ENCODE measurements around the gene PPP2CA.

DNA sequence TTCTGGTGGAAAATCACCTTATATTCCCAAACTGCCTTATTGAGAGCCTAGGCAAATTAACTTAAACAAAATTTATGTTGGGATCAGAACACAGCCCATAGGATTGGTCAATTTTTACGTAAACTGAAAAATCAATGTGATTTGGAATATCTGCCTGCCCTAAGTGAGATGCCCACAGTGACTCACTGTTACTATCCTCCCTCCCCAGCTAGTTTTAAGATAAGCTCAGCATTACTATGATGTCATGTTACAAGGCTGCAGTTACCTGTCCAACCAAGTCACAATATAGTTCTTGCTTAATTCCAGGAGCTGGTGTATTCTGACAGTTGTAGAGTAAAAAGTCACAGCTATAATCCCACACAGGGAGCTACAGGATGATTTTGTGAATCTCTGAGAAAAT, 72.2 kb downstream of the PPP2CA start:
- TF ChIP-seq, protein P1, sequence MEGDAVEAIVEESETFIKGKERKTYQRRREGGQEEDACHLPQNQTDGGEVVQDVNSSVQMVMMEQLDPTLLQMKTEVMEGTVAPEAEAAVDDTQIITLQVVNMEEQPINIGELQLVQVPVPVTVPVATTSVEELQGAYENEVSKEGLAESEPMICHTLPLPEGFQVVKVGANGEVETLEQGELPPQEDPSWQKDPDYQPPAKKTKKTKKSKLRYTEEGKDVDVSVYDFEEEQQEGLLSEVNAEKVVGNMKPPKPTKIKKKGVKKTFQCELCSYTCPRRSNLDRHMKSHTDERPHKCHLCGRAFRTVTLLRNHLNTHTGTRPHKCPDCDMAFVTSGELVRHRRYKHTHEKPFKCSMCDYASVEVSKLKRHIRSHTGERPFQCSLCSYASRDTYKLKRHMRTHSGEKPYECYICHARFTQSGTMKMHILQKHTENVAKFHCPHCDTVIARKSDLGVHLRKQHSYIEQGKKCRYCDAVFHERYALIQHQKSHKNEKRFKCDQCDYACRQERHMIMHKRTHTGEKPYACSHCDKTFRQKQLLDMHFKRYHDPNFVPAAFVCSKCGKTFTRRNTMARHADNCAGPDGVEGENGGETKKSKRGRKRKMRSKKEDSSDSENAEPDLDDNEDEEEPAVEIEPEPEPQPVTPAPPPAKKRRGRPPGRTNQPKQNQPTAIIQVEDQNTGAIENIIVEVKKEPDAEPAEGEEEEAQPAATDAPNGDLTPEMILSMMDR (conservative IDR thresholded peaks at IDR 0.05; ENCODE audit: low read length) = no peak
- no peak for TF ChIP-seq EZH2phosphoT487 (IDR thresholded peaks at IDR 0.05; ENCODE audit: borderline replicate concordance, low read depth, low read length)
